Activated T-helper 2 cell treated with anti-CD3 and anti-CD28 coated beads, Interferon-gamma antibody, Interleukin-2, Interleukin-4, amounts not matched to agents 10 μg/mL and 5 μg/mL and 100 μg/mL, durations not matched to agents 14 hours and 24 hours and 36 hours (primary cell): ENCODE data around the gene KHDRBS1. TPM values are rescaled to one million over a fixed set of nuclear protein-coding genes. Genes with fewer than 3 reads are reported as not detected.
"Not testable (repeated sequence)": the region's sequence is repeated elsewhere in the genome, so short reads cannot be mapped to it uniquely, and the experiment has no call there.

Source experiments
- DNase-seq: peaks from one replicate; pipeline ENCODE4 v3.0.0; 2021; ENCODE audit warnings: low spot score
- H3K27ac Mint-ChIP-seq: one replicate; pipeline ENCODE4 v1.8.0; 2021; ENCODE audit warnings: mixed read lengths
- H3K27me3 Mint-ChIP-seq: one replicate; pipeline ENCODE4 v1.8.0; 2021; ENCODE audit warnings: low read depth, mixed read lengths
- H3K36me3 Mint-ChIP-seq: one replicate; pipeline ENCODE4 v1.8.0; 2021; ENCODE audit warnings: low read depth, mixed read lengths
- H3K4me1 Mint-ChIP-seq: one replicate; pipeline ENCODE4 v1.8.0; 2021; ENCODE audit warnings: low read depth, mixed read lengths
- H3K4me3 Mint-ChIP-seq: one replicate; pipeline ENCODE4 v1.8.0; 2021; ENCODE audit warnings: low read depth, mild to moderate bottlenecking, moderate library complexity, mixed read lengths
- H3K9me3 Mint-ChIP-seq: one replicate; pipeline ENCODE4 v1.8.0; 2021; ENCODE audit warnings: mixed read lengths
- intact Hi-C: fragments of 100-400 bp; cut with micrococcal nuclease; formaldehyde crosslinking; loops from one replicate; pipeline ENCODE4 v1.15.1; 2023
- total RNA-seq: library from RNA; stranded (reverse); gene quantifications from 2 replicates; pipeline ENCODE4 v1.2.3, GENCODE V29; 2022

Gene KHDRBS1
- total RNA-seq, 1 donor from 2014 or later: 178 TPM

GRCh38 chr1:32074841-32075240 is 61.2 kb downstream of the KHDRBS1 start:
- no peak for DNase-seq
- Mint-ChIP-seq H3K4me1 (peaks cover 32% of the 10 kb centered on the region), H3K27ac (peak overlapping the region; percentile 12), H3K4me3 (peak overlapping the region; percentile 49), H3K36me3 (peaks cover 40% of the 10 kb centered on the region), H3K27me3 (no peaks in the 10 kb centered on the region), H3K9me3 (no peaks in the 10 kb centered on the region)
- intact Hi-C loops: loop anchor here (10.0 kb wide), 1 partner anchor 430 kb away; the partner anchor contains the start of gene PEF1

GRCh38 chr1:32077451-32077850 is 63.8 kb downstream of the KHDRBS1 start:
- peak overlapping the region; percentile 21 for H3K27ac Mint-ChIP-seq
- no peak for DNase-seq
- intact Hi-C loops: loop anchor here (10.0 kb wide), 1 partner anchor 433 kb away; the partner anchor contains the start of gene PEF1
- peaks cover 25% of the 10 kb centered on the region for H3K4me1 Mint-ChIP-seq
- no peak overlapping the region for H3K4me3 Mint-ChIP-seq
- H3K9me3 Mint-ChIP-seq: no peaks in the 10 kb centered on the region
- peaks cover 55% of the 10 kb centered on the region for H3K36me3 Mint-ChIP-seq
- no peaks in the 10 kb centered on the region for H3K27me3 Mint-ChIP-seq

GRCh38 chr1:32082022-32082421 is 68.4 kb downstream of the KHDRBS1 start:
- DNase-seq: no peak
- Mint-ChIP-seq H3K27me3 (no peaks in the 10 kb centered on the region), H3K27ac (no peak overlapping the region), H3K9me3 (no peaks in the 10 kb centered on the region), H3K4me1 (peaks cover 6% of the 10 kb centered on the region), H3K36me3 (peaks cover 58% of the 10 kb centered on the region), H3K4me3 (no peak overlapping the region)
- intact Hi-C loops: no loop called here

- H3K4me3 Mint-ChIP-seq, H3K27ac Mint-ChIP-seq, H3K27me3 Mint-ChIP-seq, DNase-seq, intact Hi-C loops, H3K9me3 Mint-ChIP-seq, H3K4me1 Mint-ChIP-seq: not testable (repeated sequence)
- peaks cover 46% of the 10 kb centered on the region for H3K36me3 Mint-ChIP-seq
Observed at GRCh38 chr1:32086381-32086780, 72.7 kb downstream of the KHDRBS1 start.

- Mint-ChIP-seq H3K4me1 (no peaks in the 10 kb centered on the region), H3K4me3 (no peak overlapping the region), H3K27ac (no peak overlapping the region), H3K9me3 (no peaks in the 10 kb centered on the region), H3K27me3 (no peaks in the 10 kb centered on the region), H3K36me3 (peaks cover 50% of the 10 kb centered on the region)
- intact Hi-C loops: no loop called here
- no peak for DNase-seq
Observed at GRCh38 chr1:32091176-32091575, 77.5 kb downstream of the KHDRBS1 start.

GRCh38 chr1:32091591-32091990 is 77.9 kb downstream of the KHDRBS1 start:
- Mint-ChIP-seq H3K36me3 (peaks cover 51% of the 10 kb centered on the region), H3K4me1 (no peaks in the 10 kb centered on the region)

More at GRCh38 chr1:32091591-32091990, 77.9 kb downstream of the KHDRBS1 start:
- Mint-ChIP-seq H3K27me3 (no peaks in the 10 kb centered on the region), H3K9me3 (no peaks in the 10 kb centered on the region), H3K4me3 (no peak overlapping the region), H3K27ac (no peak overlapping the region)
- no peak for DNase-seq
- intact Hi-C loops: no loop called here

Other genes with a start within 250 kb of the KHDRBS1 start
- gene ADGRB2, start 249.5 kb upstream of the KHDRBS1 start, total RNA-seq: 5.4 and 6.0 TPM in 2 replicates
- gene SPOCD1, start 197.8 kb upstream of the KHDRBS1 start, total RNA-seq: 0.07 TPM in 1 of 2 replicates, not detected in the other
- 313 and 334 TPM in 2 replicates for gene PTP4A2, start 75.5 kb upstream of the KHDRBS1 start, total RNA-seq
- gene TMEM39B, start 59.1 kb downstream of the KHDRBS1 start, total RNA-seq: 32.5 and 34.5 TPM in 2 replicates
- 81.2 and 84.0 TPM in 2 replicates for gene KPNA6, start 94.2 kb downstream of the KHDRBS1 start, total RNA-seq
- 98.6 and 101 TPM in 2 replicates for gene TXLNA, start 165.8 kb downstream of the KHDRBS1 start, total RNA-seq
- gene CCDC28B, start 186.7 kb downstream of the KHDRBS1 start, total RNA-seq: 39.1 and 44.0 TPM in 2 replicates
- 5.0 and 5.4 TPM in 2 replicates for gene IQCC, start 191.8 kb downstream of the KHDRBS1 start, total RNA-seq
- 0.14 TPM in 1 of 2 replicates, not detected in the other for gene DCDC2B, start 195.2 kb downstream of the KHDRBS1 start, total RNA-seq
- gene TMEM234, start 208.5 kb downstream of the KHDRBS1 start, total RNA-seq: 10.7 and 12.1 TPM in 2 replicates
- 287 and 293 TPM in 2 replicates for gene EIF3I, start 208.5 kb downstream of the KHDRBS1 start, total RNA-seq
- 0.78 and 0.80 TPM in 2 replicates for gene FAM167B, start 233.4 kb downstream of the KHDRBS1 start, total RNA-seq
- gene LCK, start 237.4 kb downstream of the KHDRBS1 start, total RNA-seq: 221 and 232 TPM in 2 replicates